ENCODE results near the gene ABITRAM.
"Not testable (repeated sequence)": the region's sequence is repeated elsewhere in the genome, so short reads cannot be mapped to it uniquely, and the experiment has no call there.

Gene ABITRAM

DNA sequence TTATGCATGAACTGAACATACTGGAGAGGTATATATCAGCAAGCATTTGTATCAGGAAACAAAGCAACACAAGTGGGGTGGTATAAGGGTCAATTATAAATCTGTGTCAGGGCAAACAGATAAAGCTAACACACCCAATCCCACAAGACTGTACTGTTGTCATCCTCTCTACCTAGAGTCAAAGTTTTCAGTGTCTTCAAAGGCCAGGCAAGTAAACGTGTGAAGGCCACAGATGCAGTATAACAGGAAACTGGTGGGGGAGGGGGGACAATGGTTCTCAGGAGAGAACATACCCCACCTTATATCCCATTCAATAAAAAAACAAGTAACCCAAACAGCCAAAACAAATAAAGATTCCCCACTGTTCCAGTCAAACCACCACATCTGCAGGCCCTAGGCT is 22.4 kb upstream of the ABITRAM start:
- Histone ChIP-seq H3K27me3 (ENCODE audit: insufficient read depth, low read length, poor library complexity, severe bottlenecking) (no peaks in the 10 kb centered on the region), H3K79me2 (ENCODE audit: insufficient read depth, low read length) (no peaks in the 10 kb centered on the region), H3K36me3 (ENCODE audit: insufficient read depth, low read length) (peaks cover 58% of the 10 kb centered on the region), H3K4me2 (ENCODE audit: low read depth, low read length, poor library complexity, severe bottlenecking) (no peak overlapping the region), H3K9me2 (replicated peaks; ENCODE audit: low read depth, low read length) (no peaks in the 10 kb centered on the region), H2AFZ (ENCODE audit: low read length) (no peak overlapping the region), H4K20me1 (ENCODE audit: insufficient read depth, low read length, poor library complexity, severe bottlenecking) (no peaks in the 10 kb centered on the region), H3K9me3 (ENCODE audit: insufficient read depth, low read depth, low read length) (no peaks in the 10 kb centered on the region), H3K9ac (ENCODE audit: low read depth, low read length, poor library complexity, severe bottlenecking) (no peak overlapping the region), H3K4me3 (ENCODE audit: low read length, poor library complexity, severe bottlenecking) (no peak overlapping the region), H3K4me1 (ENCODE audit: insufficient read depth, low read length, poor library complexity, severe bottlenecking) (no peaks in the 10 kb centered on the region), H3F3A (ENCODE audit: low read depth) (no peaks in the 10 kb centered on the region)
- TF ChIP-seq, protein P1, sequence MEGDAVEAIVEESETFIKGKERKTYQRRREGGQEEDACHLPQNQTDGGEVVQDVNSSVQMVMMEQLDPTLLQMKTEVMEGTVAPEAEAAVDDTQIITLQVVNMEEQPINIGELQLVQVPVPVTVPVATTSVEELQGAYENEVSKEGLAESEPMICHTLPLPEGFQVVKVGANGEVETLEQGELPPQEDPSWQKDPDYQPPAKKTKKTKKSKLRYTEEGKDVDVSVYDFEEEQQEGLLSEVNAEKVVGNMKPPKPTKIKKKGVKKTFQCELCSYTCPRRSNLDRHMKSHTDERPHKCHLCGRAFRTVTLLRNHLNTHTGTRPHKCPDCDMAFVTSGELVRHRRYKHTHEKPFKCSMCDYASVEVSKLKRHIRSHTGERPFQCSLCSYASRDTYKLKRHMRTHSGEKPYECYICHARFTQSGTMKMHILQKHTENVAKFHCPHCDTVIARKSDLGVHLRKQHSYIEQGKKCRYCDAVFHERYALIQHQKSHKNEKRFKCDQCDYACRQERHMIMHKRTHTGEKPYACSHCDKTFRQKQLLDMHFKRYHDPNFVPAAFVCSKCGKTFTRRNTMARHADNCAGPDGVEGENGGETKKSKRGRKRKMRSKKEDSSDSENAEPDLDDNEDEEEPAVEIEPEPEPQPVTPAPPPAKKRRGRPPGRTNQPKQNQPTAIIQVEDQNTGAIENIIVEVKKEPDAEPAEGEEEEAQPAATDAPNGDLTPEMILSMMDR (conservative IDR thresholded peaks at IDR 0.05; ENCODE audit: low read length), result no peak
- TF ChIP-seq EZH2phosphoT487 (IDR thresholded peaks at IDR 0.05; ENCODE audit: borderline replicate concordance), result no peak

DNA sequence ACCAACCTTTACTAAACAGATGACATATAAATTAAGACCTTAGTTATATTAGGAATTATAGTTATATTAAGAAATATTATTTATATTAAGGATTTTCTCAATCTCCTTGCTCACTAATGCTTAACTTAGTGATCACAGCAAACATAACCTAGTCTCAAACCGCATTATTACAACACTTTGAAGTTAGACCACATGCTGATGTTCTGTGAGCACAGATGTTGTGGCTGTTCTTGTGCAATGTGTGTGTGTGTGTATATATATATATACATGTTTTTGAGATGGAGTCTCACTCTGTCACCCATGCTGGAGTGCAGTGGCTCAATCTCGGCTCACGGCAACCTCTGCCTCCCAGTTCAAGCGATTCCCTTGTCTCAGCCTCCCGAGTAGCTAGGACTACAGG is 20.8 kb upstream of the ABITRAM start:
- H3K9me3 ChIP-seq (ENCODE audit: insufficient read depth, low read depth, low read length), result no peaks in the 10 kb centered on the region
- H3K79me2 ChIP-seq (ENCODE audit: insufficient read depth, low read length), result no peaks in the 10 kb centered on the region
- H3K27me3 ChIP-seq (ENCODE audit: insufficient read depth, low read length, poor library complexity, severe bottlenecking), result no peaks in the 10 kb centered on the region
- H3K4me3 ChIP-seq (ENCODE audit: low read length, poor library complexity, severe bottlenecking), result no peak overlapping the region
- H4K20me1 ChIP-seq (ENCODE audit: insufficient read depth, low read length, poor library complexity, severe bottlenecking), result no peaks in the 10 kb centered on the region
- no peak overlapping the region for H3K4me2 ChIP-seq (ENCODE audit: low read depth, low read length, poor library complexity, severe bottlenecking)
- no peaks in the 10 kb centered on the region for H3F3A ChIP-seq (ENCODE audit: low read depth)
- H3K9me2 ChIP-seq (replicated peaks; ENCODE audit: low read depth, low read length), result no peaks in the 10 kb centered on the region
- H2AFZ ChIP-seq (ENCODE audit: low read length), result no peak overlapping the region
- H3K36me3 ChIP-seq (ENCODE audit: insufficient read depth, low read length), result peaks cover 53% of the 10 kb centered on the region
- no peak overlapping the region for H3K9ac ChIP-seq (ENCODE audit: low read depth, low read length, poor library complexity, severe bottlenecking)
- no peaks in the 10 kb centered on the region for H3K4me1 ChIP-seq (ENCODE audit: insufficient read depth, low read length, poor library complexity, severe bottlenecking)
- TF ChIP-seq, protein P1 (conservative IDR thresholded peaks at IDR 0.05; ENCODE audit: low read length), result no peak
- TF ChIP-seq EZH2phosphoT487 (IDR thresholded peaks at IDR 0.05; ENCODE audit: borderline replicate concordance), result no peak

GRCh38 chr9:108919517-108919916 is 14.7 kb upstream of the ABITRAM start:
- Histone ChIP-seq H3K79me2 (ENCODE audit: insufficient read depth, low read length) (no peaks in the 10 kb centered on the region), H3K36me3 (ENCODE audit: insufficient read depth, low read length) (peaks cover 78% of the 10 kb centered on the region; the same call in 1 of the 2 replicates), H3K9me3 (ENCODE audit: insufficient read depth, low read depth, low read length) (no peaks in the 10 kb centered on the region), H3K4me1 (ENCODE audit: insufficient read depth, low read length, poor library complexity, severe bottlenecking) (no peaks in the 10 kb centered on the region), H3K4me3 (ENCODE audit: low read length, poor library complexity, severe bottlenecking) (no peak overlapping the region), H4K20me1 (ENCODE audit: insufficient read depth, low read length, poor library complexity, severe bottlenecking) (no peaks in the 10 kb centered on the region), H2AFZ (ENCODE audit: low read length) (no peak overlapping the region), H3K27me3 (ENCODE audit: insufficient read depth, low read length, poor library complexity, severe bottlenecking) (no peaks in the 10 kb centered on the region), H3K9me2 (replicated peaks; ENCODE audit: low read depth, low read length) (no peaks in the 10 kb centered on the region), H3F3A (ENCODE audit: low read depth) (no peaks in the 10 kb centered on the region), H3K9ac (ENCODE audit: low read depth, low read length, poor library complexity, severe bottlenecking) (no peak overlapping the region), H3K4me2 (ENCODE audit: low read depth, low read length, poor library complexity, severe bottlenecking) (no peak overlapping the region)
- no peak for TF ChIP-seq EZH2phosphoT487 (IDR thresholded peaks at IDR 0.05; ENCODE audit: borderline replicate concordance)
- TF ChIP-seq, protein P1 (conservative IDR thresholded peaks at IDR 0.05; ENCODE audit: low read length), result no peak

GRCh38 chr9:108920401-108920800 is 13.8 kb upstream of the ABITRAM start:
- H4K20me1 ChIP-seq (ENCODE audit: insufficient read depth, low read length, poor library complexity, severe bottlenecking); H3K27me3 ChIP-seq (ENCODE audit: insufficient read depth, low read length, poor library complexity, severe bottlenecking); H3K4me2 ChIP-seq (ENCODE audit: low read depth, low read length, poor library complexity, severe bottlenecking); H3K9me3 ChIP-seq (ENCODE audit: insufficient read depth, low read depth, low read length); H3K9me2 ChIP-seq (replicated peaks; ENCODE audit: low read depth, low read length); H2AFZ ChIP-seq (ENCODE audit: low read length); H3F3A ChIP-seq (ENCODE audit: low read depth); H3K9ac ChIP-seq (ENCODE audit: low read depth, low read length, poor library complexity, severe bottlenecking); H3K4me1 ChIP-seq (ENCODE audit: insufficient read depth, low read length, poor library complexity, severe bottlenecking); H3K79me2 ChIP-seq (ENCODE audit: insufficient read depth, low read length); H3K4me3 ChIP-seq (ENCODE audit: low read length, poor library complexity, severe bottlenecking): not testable (repeated sequence)
- peaks cover 82% of the 10 kb centered on the region; the same call in 1 of the 2 replicates for H3K36me3 ChIP-seq (ENCODE audit: insufficient read depth, low read length)

Data from Loucy (cell line).